ENCODE measurements around the gene PCBP3.

DNA sequence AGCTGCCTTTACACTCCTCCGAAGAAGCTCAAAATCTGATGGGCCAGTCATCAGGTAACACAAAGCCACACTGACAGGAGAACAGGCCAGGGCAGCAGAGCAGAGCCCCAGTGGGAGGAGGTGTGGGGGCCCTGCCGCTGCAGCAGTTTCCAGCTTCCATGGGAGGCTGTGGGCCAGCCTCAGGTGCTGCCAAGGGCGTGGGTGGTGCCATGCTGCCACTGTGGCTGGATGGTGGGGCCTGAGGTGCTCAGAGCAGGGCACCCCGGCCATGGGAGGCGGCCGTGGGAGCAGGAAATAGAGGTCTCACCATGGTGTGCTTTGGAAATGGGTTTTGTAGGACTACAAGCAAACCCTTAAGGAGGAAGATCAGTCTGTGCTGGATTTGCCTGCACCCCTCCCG is 287.3 kb downstream of the PCBP3 start:
- TF ChIP-seq, protein P1, sequence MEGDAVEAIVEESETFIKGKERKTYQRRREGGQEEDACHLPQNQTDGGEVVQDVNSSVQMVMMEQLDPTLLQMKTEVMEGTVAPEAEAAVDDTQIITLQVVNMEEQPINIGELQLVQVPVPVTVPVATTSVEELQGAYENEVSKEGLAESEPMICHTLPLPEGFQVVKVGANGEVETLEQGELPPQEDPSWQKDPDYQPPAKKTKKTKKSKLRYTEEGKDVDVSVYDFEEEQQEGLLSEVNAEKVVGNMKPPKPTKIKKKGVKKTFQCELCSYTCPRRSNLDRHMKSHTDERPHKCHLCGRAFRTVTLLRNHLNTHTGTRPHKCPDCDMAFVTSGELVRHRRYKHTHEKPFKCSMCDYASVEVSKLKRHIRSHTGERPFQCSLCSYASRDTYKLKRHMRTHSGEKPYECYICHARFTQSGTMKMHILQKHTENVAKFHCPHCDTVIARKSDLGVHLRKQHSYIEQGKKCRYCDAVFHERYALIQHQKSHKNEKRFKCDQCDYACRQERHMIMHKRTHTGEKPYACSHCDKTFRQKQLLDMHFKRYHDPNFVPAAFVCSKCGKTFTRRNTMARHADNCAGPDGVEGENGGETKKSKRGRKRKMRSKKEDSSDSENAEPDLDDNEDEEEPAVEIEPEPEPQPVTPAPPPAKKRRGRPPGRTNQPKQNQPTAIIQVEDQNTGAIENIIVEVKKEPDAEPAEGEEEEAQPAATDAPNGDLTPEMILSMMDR (IDR thresholded peaks at IDR 0.05; ENCODE audit: poor library complexity, severe bottlenecking): no peak
- TF ChIP-seq EZH2 (IDR thresholded peaks at IDR 0.05; ENCODE audit: borderline replicate concordance, insufficient read depth, low read length, poor library complexity, severe bottlenecking): no peak
- TF ChIP-seq, protein P2, sequence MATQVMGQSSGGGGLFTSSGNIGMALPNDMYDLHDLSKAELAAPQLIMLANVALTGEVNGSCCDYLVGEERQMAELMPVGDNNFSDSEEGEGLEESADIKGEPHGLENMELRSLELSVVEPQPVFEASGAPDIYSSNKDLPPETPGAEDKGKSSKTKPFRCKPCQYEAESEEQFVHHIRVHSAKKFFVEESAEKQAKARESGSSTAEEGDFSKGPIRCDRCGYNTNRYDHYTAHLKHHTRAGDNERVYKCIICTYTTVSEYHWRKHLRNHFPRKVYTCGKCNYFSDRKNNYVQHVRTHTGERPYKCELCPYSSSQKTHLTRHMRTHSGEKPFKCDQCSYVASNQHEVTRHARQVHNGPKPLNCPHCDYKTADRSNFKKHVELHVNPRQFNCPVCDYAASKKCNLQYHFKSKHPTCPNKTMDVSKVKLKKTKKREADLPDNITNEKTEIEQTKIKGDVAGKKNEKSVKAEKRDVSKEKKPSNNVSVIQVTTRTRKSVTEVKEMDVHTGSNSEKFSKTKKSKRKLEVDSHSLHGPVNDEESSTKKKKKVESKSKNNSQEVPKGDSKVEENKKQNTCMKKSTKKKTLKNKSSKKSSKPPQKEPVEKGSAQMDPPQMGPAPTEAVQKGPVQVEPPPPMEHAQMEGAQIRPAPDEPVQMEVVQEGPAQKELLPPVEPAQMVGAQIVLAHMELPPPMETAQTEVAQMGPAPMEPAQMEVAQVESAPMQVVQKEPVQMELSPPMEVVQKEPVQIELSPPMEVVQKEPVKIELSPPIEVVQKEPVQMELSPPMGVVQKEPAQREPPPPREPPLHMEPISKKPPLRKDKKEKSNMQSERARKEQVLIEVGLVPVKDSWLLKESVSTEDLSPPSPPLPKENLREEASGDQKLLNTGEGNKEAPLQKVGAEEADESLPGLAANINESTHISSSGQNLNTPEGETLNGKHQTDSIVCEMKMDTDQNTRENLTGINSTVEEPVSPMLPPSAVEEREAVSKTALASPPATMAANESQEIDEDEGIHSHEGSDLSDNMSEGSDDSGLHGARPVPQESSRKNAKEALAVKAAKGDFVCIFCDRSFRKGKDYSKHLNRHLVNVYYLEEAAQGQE (IDR thresholded peaks at IDR 0.05; ENCODE audit: borderline replicate concordance): no peak
- TF ChIP-seq POLR2AphosphoS5 (IDR thresholded peaks at IDR 0.05): no peak
- TF ChIP-seq EP300 (conservative IDR thresholded peaks at IDR 0.05; ENCODE audit: poor library complexity, severe bottlenecking): no peak

Measured in neural cell (in vitro differentiated cells).